HEK293 (cell line): ENCODE data around the gene DOCK4.

Experiments used
- CTCF ChIA-PET: fragments of 350-600 bp; formaldehyde crosslinking; extraction: SDS; loops from one replicate; lab custom pipeline; 2021; ENCODE audit warnings: antibody characterized with exemption; lab: Yijun Ruan, JAX
- POLR2A ChIA-PET: fragments of 300-600 bp; formaldehyde crosslinking; extraction: SDS; loops from one replicate; lab custom pipeline; 2020; ENCODE audit warnings: antibody characterized with exemption, inconsistent platforms; lab: Yijun Ruan, JAX
- H3K27ac ChIP-seq: fragments of 200-500 bp; sonication (Bioruptor generic); 2 replicates; pipeline ENCODE4 v1.5.1; 2014; ENCODE audit warnings: low read depth, low read length, control low read depth, inconsistent platforms; ENCODE audit errors: extremely low read depth
- H3K36me3 ChIP-seq, 2 experiments: fragments of 200-500 bp in 1 of 2; sonication (Bioruptor generic) in 1 of 2; 1 replicate in 1 of 2; 2 replicates in 1 of 2; pipeline ENCODE4 v1.5.1; 2014 to 2017; ENCODE audit warnings: inconsistent platforms in 2 of 2, low read length in 2 of 2; ENCODE audit not compliant: control insufficient read depth in 2 of 2, insufficient read depth in 1 of 2
- H3K4me1 ChIP-seq: fragments of 200-500 bp; sonication (Bioruptor generic); 2 replicates; pipeline ENCODE4 v1.5.1; 2014; ENCODE audit warnings: mild to moderate bottlenecking, low read length, inconsistent platforms; ENCODE audit not compliant: control insufficient read depth, insufficient read depth
- H3K4me3 ChIP-seq: 2 replicates; pipeline ENCODE4 v1.5.1; 2011; ENCODE audit warnings: low read depth, mild to moderate bottlenecking, control low read depth, low read length, moderate library complexity
- H3K9me3 ChIP-seq: fragments of 200-500 bp; sonication (Bioruptor generic); 2 replicates; pipeline ENCODE4 v1.5.1; 2014; ENCODE audit warnings: low read depth, low read length, inconsistent platforms; ENCODE audit not compliant: control insufficient read depth, insufficient read depth
- BCL11B ChIP-seq: fragments of 450-650 bp; formaldehyde crosslinking; IDR thresholded peaks from 2 replicates; pipeline ENCODE4 v1.5.1; 2016; ENCODE audit warnings: low read depth, missing biosample characterization, missing genetic modification characterization
- OSR2 ChIP-seq: fragments of 450-650 bp; formaldehyde crosslinking; IDR thresholded peaks from 2 replicates; pipeline ENCODE4 v1.5.1; 2016; ENCODE audit warnings: missing biosample characterization, missing genetic modification characterization
- SP7 ChIP-seq: fragments of 450-650 bp; formaldehyde crosslinking; IDR thresholded peaks from 2 replicates; pipeline ENCODE4 v1.5.1; 2016; ENCODE audit warnings: missing biosample characterization, missing genetic modification characterization
- ZBTB1 ChIP-seq: fragments of 450-650 bp; formaldehyde crosslinking; IDR thresholded peaks from 2 replicates; pipeline ENCODE4 v1.5.1; 2016; ENCODE audit warnings: missing biosample characterization, missing genetic modification characterization
- ZFP3 ChIP-seq: fragments of 450-650 bp; formaldehyde crosslinking; IDR thresholded peaks from 2 replicates; pipeline ENCODE4 v1.5.1; 2016; ENCODE audit warnings: low read depth, missing biosample characterization, missing genetic modification characterization
- ZNF112 ChIP-seq: fragments of 450-650 bp; formaldehyde crosslinking; IDR thresholded peaks from 2 replicates; pipeline ENCODE4 v1.5.0; 2017; ENCODE audit warnings: missing biosample characterization, missing genetic modification characterization
- ZNF175 ChIP-seq: fragments of 450-650 bp; formaldehyde crosslinking; IDR thresholded peaks from 2 replicates; pipeline ENCODE4 v1.5.1; 2016; ENCODE audit warnings: missing biosample characterization, missing genetic modification characterization
- ZNF211 ChIP-seq: fragments of 450-650 bp; formaldehyde crosslinking; IDR thresholded peaks from 2 replicates; pipeline ENCODE4 v1.5.1; 2016; ENCODE audit warnings: low read depth, missing biosample characterization, missing genetic modification characterization
- ZNF302 ChIP-seq: fragments of 450-650 bp; formaldehyde crosslinking; IDR thresholded peaks from 2 replicates; pipeline ENCODE4 v1.5.1; 2016; ENCODE audit warnings: missing biosample characterization, missing genetic modification characterization, low read depth
- ZNF341 ChIP-seq: fragments of 450-650 bp; formaldehyde crosslinking; IDR thresholded peaks from 2 replicates; pipeline ENCODE4; 2016; ENCODE audit warnings: low read depth, missing biosample characterization, missing genetic modification characterization
- ZNF354C ChIP-seq: fragments of 450-650 bp; formaldehyde crosslinking; IDR thresholded peaks from 2 replicates; pipeline ENCODE4 v1.5.1; 2016; ENCODE audit warnings: missing biosample characterization, missing genetic modification characterization, low read depth, borderline replicate concordance
- ZNF48 ChIP-seq: fragments of 450-650 bp; formaldehyde crosslinking; IDR thresholded peaks from 2 replicates; pipeline ENCODE4 v1.5.1; 2016; ENCODE audit warnings: missing biosample characterization, missing genetic modification characterization
- ZNF501 ChIP-seq: fragments of 450-650 bp; formaldehyde crosslinking; IDR thresholded peaks from 2 replicates; pipeline ENCODE4 v1.5.1; 2016; ENCODE audit warnings: missing biosample characterization, missing genetic modification characterization
- ZNF521 ChIP-seq: fragments of 450-650 bp; formaldehyde crosslinking; IDR thresholded peaks from 2 replicates; pipeline ENCODE4 v1.5.1; 2017; ENCODE audit warnings: missing biosample characterization, mild to moderate bottlenecking, missing genetic modification characterization
- ZNF555 ChIP-seq: fragments of 450-650 bp; formaldehyde crosslinking; conservative IDR thresholded peaks from 2 replicates; pipeline ENCODE4 v1.5.1; 2017; ENCODE audit warnings: missing biosample characterization, mild to moderate bottlenecking, missing genetic modification characterization, inconsistent platforms
- ZNF558 ChIP-seq: fragments of 450-650 bp; formaldehyde crosslinking; IDR thresholded peaks from 2 replicates; pipeline ENCODE4 v1.5.1; 2016; ENCODE audit warnings: missing biosample characterization, missing genetic modification characterization
- ZNF623 ChIP-seq: fragments of 450-650 bp; formaldehyde crosslinking; IDR thresholded peaks from 2 replicates; pipeline ENCODE4 v1.5.1; 2016; ENCODE audit warnings: missing biosample characterization, missing genetic modification characterization
- ZNF664 ChIP-seq: fragments of 450-650 bp; formaldehyde crosslinking; IDR thresholded peaks from 2 replicates; pipeline ENCODE4 v1.5.1; 2016; ENCODE audit warnings: missing biosample characterization, missing genetic modification characterization
- ZNF701 ChIP-seq: fragments of 450-650 bp; formaldehyde crosslinking; IDR thresholded peaks from 2 replicates; pipeline ENCODE4 v1.5.1; 2016; ENCODE audit warnings: missing biosample characterization, missing genetic modification characterization
- ZNF707 ChIP-seq: fragments of 450-650 bp; formaldehyde crosslinking; IDR thresholded peaks from 2 replicates; pipeline ENCODE4 v1.5.1; 2016; ENCODE audit warnings: missing biosample characterization, missing genetic modification characterization
- ZNF747 ChIP-seq: fragments of 450-650 bp; formaldehyde crosslinking; IDR thresholded peaks from 2 replicates; pipeline ENCODE4 v1.5.1; 2016; ENCODE audit warnings: missing biosample characterization, missing genetic modification characterization
- ZNF792 ChIP-seq: fragments of 450-650 bp; formaldehyde crosslinking; IDR thresholded peaks from 2 replicates; pipeline ENCODE4 v1.5.1; 2016; ENCODE audit warnings: missing biosample characterization, missing genetic modification characterization
- ZNF837 ChIP-seq: fragments of 450-650 bp; formaldehyde crosslinking; IDR thresholded peaks from 2 replicates; pipeline ENCODE4 v1.5.1; 2016; ENCODE audit warnings: missing biosample characterization, missing genetic modification characterization
- ZNF843 ChIP-seq: fragments of 450-650 bp; formaldehyde crosslinking; IDR thresholded peaks from 2 replicates; pipeline ENCODE4 v1.5.1; 2016; ENCODE audit warnings: missing biosample characterization, missing genetic modification characterization
- ZSCAN16 ChIP-seq: fragments of 450-650 bp; formaldehyde crosslinking; IDR thresholded peaks from 2 replicates; pipeline ENCODE4 v1.5.1; 2016; ENCODE audit warnings: missing biosample characterization, missing genetic modification characterization
- ZSCAN23 ChIP-seq: fragments of 450-650 bp; formaldehyde crosslinking; IDR thresholded peaks from 2 replicates; pipeline ENCODE4 v1.5.1; 2016; ENCODE audit warnings: missing biosample characterization, missing genetic modification characterization
- ZSCAN30 ChIP-seq: fragments of 450-650 bp; IDR thresholded peaks from 2 replicates; pipeline ENCODE4 v1.5.1; 2018; ENCODE audit warnings: missing biosample characterization, mild to moderate bottlenecking, missing genetic modification characterization, moderate library complexity
- TF ChIP-seq, protein P1 (sequence below): fragments of 450-650 bp; formaldehyde crosslinking; IDR thresholded peaks from 2 replicates; pipeline ENCODE4 v1.5.0; 2017; ENCODE audit warnings: missing biosample characterization, missing genetic modification characterization, borderline replicate concordance
- TF ChIP-seq, protein P2 (sequence below): fragments of 450-650 bp; formaldehyde crosslinking; IDR thresholded peaks from 2 replicates; pipeline ENCODE4 v1.5.1; 2016; ENCODE audit warnings: missing biosample characterization, missing genetic modification characterization, low read depth

Gene DOCK4

DNA sequence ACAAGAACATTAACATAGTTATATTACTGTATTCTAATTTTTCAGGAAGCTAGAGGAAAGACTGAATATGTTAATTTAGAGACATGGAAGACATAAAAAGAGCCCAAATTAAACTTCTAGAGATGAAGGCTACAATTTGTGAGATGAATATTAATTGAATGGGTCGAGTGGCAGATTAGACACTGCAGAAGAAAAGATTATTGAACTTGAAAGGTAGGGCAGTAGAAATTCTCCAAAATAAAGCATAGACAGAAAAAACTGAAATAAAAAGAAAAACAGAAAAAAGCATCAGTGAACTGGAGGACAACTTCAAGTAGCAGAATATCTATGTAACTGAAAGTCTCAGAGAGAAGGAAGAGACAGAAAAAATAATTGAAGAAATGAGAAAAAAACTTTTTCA is 369.6 kb downstream of the DOCK4 start:
- POLR2A ChIA-PET: no interaction called here

DNA sequence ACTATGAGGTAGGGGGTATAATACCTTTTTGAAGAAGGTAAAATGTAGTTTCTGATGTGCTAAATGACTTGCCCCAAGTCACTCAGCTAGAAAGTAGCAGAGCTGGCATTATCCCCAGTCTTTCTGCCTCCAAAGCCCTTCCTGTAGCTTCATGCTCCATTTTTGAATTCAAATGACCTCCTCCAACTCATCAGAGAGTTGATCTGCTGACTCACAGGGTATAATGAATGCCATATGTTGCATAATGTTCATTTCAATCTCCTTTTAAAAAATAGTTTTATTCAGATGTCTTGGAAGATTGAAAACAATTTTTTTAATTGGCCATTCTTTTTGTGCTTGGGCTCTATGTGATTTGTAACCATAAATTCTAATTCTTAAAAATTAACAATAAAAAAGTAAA is 371.1 kb downstream of the DOCK4 start:
- Histone ChIP-seq H3K4me1 (no peaks in the 10 kb centered on the region), H3K27ac (no peak overlapping the region), H3K9me3 (no peaks in the 10 kb centered on the region; the same call in 1 of the 2 replicates), H3K4me3 (no peak overlapping the region), H3K36me3 (no peaks in the 10 kb centered on the region)
- ChIA-PET POLR2A (no interaction called here), CTCF (interaction anchor here (1.1 to 1.7 kb wide), 2 partner anchors 20 to 33 kb away, joined by 3 to 8 read pairs; no protein-coding TSS in a partner anchor)
- no peak for TF ChIP-seq ZNF521 (tag by site-specific recombination)
- no peak for TF ChIP-seq ZNF843 (tag by site-specific recombination)
- no peak for TF ChIP-seq ZNF555 (tag by site-specific recombination)
- no peak for TF ChIP-seq ZNF302 (tag by site-specific recombination)
- no peak for TF ChIP-seq ZNF623 (tag by site-specific recombination)
- no peak for TF ChIP-seq ZNF112 (tag by site-specific recombination)
- no peak for TF ChIP-seq OSR2 (tag by site-specific recombination)
- no peak for TF ChIP-seq SP7
- no peak for TF ChIP-seq ZSCAN16 (tag by site-specific recombination)
- no peak for TF ChIP-seq BCL11B (tag by site-specific recombination)
- no peak for TF ChIP-seq ZBTB1 (tag by site-specific recombination)
- TF ChIP-seq ZNF341: no peak
- no peak for TF ChIP-seq ZNF837 (tag by site-specific recombination)
- TF ChIP-seq ZNF501 (tag by site-specific recombination): no peak
- no peak for TF ChIP-seq ZNF792 (tag by site-specific recombination)
- TF ChIP-seq ZNF701 (tag by site-specific recombination): no peak
- no peak for TF ChIP-seq ZFP3
- no peak for TF ChIP-seq ZNF664
- no peak for TF ChIP-seq ZNF747

More for the DNA sequence above, 369.6 kb downstream of the DOCK4 start:
- Histone ChIP-seq H3K4me1 (no peaks in the 10 kb centered on the region), H3K4me3 (no peak overlapping the region), H3K36me3 (no peaks in the 10 kb centered on the region), H3K9me3 (no peaks in the 10 kb centered on the region; the same call in 1 of the 2 replicates), H3K27ac (no peak overlapping the region)
- CTCF ChIA-PET: interaction anchor here (1.4 kb wide), 1 partner anchor 65 kb away, joined by 3 read pairs; no protein-coding TSS in a partner anchor
- TF ChIP-seq ZNF48 (tag by site-specific recombination) (no peak), ZNF211 (tag by site-specific recombination) (no peak), ZNF707 (no peak), ZNF354C (tag by site-specific recombination) (no peak), ZNF175 (tag by site-specific recombination) (no peak), ZSCAN30 (tag by site-specific recombination) (no peak), ZNF558 (tag by site-specific recombination) (no peak), ZNF341 (no peak), ZSCAN23 (tag by site-specific recombination) (no peak)
- TF ChIP-seq, protein P1, sequence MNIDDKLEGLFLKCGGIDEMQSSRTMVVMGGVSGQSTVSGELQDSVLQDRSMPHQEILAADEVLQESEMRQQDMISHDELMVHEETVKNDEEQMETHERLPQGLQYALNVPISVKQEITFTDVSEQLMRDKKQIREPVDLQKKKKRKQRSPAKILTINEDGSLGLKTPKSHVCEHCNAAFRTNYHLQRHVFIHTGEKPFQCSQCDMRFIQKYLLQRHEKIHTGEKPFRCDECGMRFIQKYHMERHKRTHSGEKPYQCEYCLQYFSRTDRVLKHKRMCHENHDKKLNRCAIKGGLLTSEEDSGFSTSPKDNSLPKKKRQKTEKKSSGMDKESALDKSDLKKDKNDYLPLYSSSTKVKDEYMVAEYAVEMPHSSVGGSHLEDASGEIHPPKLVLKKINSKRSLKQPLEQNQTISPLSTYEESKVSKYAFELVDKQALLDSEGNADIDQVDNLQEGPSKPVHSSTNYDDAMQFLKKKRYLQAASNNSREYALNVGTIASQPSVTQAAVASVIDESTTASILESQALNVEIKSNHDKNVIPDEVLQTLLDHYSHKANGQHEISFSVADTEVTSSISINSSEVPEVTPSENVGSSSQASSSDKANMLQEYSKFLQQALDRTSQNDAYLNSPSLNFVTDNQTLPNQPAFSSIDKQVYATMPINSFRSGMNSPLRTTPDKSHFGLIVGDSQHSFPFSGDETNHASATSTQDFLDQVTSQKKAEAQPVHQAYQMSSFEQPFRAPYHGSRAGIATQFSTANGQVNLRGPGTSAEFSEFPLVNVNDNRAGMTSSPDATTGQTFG: no peak
- TF ChIP-seq, protein P2, sequence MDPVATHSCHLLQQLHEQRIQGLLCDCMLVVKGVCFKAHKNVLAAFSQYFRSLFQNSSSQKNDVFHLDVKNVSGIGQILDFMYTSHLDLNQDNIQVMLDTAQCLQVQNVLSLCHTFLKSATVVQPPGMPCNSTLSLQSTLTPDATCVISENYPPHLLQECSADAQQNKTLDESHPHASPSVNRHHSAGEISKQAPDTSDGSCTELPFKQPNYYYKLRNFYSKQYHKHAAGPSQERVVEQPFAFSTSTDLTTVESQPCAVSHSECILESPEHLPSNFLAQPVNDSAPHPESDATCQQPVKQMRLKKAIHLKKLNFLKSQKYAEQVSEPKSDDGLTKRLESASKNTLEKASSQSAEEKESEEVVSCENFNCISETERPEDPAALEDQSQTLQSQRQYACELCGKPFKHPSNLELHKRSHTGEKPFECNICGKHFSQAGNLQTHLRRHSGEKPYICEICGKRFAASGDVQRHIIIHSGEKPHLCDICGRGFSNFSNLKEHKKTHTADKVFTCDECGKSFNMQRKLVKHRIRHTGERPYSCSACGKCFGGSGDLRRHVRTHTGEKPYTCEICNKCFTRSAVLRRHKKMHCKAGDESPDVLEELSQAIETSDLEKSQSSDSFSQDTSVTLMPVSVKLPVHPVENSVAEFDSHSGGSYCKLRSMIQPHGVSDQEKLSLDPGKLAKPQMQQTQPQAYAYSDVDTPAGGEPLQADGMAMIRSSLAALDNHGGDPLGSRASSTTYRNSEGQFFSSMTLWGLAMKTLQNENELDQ (tag by site-specific recombination): no peak
